ENCODE measurements around the gene SLC5A4.

- TF ChIP-seq CTCF (conservative IDR thresholded peaks at IDR 0.05), result no peak
- TF ChIP-seq EZH2 (IDR thresholded peaks at IDR 0.05; ENCODE audit: low read depth), result no peak
Observed at GRCh38 chr22:32258791-32259190, 3.6 kb upstream of the SLC5A4 start.
